HG02759 (cell line): ENCODE data around the gene RAP1B.

Experiments
- ATAC-seq: cut with Tn5 transposase; IDR thresholded peaks from one replicate; pipeline ENCODE4 v1.9.1; 2021; ENCODE audit warnings: mild to moderate bottlenecking, moderate library complexity; ENCODE audit not compliant: unreplicated experiment

The RAP1B gene

DNA sequence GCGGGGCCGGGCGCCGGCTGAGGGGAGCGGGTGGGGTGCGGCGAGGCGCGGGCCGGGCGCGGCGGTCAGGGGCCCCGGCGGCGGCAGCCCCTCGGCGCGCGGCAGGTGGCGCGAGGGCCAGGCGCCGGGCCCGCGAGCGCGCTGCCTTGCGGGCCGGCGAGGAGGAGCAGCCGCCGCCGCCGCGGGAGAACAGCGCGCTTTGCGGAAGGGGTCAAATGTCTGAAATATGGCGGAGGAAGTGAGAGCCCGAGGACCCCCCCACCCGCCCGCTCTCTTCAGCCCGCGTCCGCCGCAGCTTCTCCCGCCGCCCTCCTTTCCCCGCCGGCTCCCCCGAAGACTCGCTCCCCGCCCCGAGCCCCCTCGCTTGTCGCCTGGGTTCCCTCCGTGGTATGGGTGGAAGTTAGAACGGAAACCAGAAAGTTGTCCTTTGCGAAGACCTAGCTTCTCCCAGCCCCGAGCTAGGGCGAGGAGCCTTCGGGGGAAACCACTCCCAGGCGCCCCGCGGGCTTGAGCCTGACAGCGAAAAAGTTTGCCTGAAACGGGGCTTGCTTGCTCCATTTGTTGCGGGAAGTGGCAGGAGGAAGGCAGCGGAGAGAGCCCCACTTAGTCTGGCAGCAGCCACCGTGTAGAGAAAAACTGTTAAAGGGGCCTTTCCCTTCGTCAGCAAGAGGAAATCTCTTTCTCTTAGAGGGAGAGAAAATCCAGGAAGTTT is 551 bp downstream of the RAP1B start:
- peak; percentile 34 for ATAC-seq

DNA sequence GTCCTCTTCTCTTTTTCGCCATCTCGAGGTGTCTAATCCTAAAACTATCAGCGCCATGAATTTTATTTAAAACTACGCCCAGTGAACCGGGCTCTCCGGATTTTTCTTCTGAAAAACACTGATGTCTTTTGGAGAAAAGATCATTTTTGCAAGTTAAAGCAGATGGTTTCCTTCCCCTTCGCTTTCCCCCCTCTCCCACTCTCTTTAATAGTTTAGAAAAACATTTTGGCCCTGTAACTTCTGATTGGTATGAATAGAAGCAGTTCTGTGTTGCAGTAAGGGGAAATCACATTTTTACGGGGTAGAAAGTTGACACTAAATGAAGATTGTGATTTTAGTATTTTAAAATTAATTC is 1.1 kb downstream of the RAP1B start:
- no peak for ATAC-seq

DNA sequence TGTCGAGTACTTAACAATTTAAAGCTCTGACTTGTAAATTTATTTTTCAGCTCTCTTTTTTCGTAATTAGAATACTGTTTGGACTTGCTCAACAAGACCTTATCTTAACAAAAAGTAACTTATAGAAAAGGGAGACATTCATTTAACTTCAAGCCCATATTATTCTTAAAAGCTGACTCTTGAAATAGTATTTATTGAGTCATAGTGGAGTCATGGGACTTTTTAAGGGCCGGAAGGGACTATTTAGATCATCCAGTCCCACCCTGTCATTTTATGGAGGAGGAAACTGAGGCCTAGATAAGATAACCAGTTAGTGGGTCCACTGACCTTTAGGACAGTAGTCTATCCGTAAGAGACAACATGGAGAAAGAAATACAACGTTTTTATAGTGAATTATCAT is 1.5 kb downstream of the RAP1B start:
- ATAC-seq = no peak

DNA sequence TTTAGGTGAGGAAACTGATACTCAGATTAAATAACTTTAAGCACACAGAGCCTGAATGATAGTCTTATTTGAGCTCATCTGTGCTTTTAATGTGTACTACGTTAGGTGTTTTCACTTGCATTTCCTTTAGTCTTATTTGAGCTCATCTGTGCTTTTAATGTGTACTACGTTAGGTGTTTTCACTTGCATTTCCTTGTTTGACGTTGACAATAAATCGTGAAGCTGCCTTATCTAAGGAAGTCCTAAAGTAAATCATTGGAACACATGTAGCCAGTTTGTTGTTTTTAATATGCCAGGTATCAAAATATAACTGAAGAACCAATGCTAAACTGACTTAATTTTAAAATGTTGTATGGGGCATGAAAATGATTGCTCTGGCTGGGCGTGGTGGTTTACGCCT is 2.0 kb downstream of the RAP1B start:
- ATAC-seq = no peak

DNA sequence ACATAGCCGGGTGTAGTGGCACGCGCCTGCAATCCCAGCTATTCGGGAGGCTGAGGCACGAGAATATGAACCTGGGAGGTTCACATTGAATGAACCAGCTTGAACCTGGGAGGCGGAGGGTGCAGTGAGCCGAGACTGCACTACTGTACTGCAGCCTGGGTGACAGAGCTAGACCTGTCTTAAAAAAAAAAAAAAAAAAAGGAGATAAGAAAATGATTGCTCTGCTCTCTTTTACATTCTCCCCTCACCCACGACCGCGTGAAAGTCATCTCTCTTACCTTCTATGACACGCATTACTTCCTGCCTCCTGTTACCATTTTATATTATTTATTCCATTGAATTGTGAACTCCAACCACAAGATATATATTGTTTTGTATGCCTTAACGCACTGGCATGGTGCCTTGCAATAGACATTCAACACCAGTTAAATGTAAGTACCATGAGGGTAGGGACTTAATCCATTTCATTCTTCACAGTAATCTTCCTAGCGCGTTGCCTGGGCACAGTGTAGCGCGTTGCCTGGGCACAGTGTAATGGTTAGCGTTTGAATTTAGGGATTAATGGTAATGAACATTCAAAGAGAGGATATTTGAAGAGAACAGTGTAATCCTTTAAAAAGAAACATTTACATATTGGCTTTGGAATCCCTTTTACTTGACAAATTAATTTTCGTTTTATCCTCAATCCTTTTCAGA is 2.7 kb downstream of the RAP1B start:
- no peak for ATAC-seq

DNA sequence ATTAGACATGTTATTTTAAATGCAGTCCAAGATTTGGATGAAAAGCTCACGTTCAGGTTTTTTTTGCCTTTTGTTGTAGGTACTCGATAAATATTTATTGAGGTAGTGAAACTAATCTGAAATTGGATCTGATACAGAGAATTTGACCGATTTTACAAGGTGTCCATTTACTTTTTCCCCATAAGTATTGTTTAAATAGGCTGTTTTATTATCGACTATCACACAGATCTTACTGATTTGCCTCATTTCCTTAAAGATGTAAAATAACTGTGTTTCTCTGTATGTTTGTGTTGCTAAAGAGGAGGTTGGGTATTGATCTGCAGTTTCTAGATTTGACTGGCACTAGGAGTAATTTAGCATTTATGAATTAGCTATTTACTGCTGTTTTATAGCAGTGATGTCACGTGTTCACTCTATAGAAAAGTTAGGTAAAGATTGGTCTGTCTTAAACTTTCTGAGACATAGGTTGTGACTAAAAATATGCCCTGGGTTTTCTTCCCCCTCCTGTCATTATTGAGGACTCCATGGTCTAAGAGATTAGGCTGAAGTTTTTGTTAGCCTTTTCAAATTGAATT is 3.5 kb downstream of the RAP1B start:
- ATAC-seq = no peak

DNA sequence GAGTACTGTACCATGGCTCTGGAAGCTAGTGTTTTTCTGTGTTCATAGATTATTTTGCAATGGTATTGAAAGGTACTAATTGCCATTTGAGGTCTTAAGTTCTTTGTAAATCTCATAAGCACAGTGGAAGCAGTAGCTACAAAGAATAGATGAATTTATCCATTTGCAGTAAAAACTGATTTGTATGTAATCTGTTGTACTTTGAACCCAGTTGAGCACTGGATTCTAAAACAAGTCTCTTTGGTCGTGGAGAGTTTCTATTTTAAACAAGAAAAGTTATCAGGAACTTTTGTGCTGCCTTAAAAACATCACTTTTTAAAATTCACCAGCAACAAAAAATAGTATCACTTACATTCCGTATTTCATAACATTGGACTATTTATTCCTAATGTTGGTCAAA is 4.1 kb downstream of the RAP1B start:
- ATAC-seq = no peak

DNA sequence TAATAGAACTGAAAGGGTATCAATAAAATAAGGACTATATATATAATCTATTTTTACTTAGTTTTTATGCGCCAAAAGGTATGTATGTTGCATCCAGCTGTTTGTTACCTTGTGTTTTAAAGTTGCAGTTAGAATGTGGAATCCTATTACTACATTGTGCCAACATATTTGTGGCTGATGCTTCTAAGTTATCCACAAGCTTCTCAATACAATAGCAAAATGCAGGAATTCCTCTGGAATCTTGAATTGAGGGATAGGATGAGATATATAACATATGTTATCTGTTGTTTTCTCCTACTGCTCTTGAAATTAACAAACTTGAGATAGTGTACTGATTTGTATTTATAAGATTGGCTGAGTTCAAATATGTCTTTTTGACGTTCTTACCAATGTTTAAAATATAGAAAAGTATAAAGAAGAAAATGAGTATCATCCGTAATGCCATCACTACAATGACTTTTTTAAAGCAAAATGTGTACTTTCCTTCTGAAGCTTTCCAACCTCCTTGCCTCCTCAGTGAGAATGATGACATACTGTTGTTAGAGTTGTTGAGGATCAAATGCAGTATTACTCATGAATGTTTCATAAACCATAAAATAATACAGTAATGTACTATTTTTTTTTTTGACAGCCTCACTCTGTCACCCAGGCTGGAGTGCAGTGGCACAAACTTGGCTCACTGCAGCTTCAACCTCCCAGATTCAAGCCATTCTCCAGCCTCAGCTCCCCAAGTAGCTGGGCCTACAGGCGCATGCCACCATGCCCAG is 6.6 kb downstream of the RAP1B start:
- no peak for ATAC-seq

DNA sequence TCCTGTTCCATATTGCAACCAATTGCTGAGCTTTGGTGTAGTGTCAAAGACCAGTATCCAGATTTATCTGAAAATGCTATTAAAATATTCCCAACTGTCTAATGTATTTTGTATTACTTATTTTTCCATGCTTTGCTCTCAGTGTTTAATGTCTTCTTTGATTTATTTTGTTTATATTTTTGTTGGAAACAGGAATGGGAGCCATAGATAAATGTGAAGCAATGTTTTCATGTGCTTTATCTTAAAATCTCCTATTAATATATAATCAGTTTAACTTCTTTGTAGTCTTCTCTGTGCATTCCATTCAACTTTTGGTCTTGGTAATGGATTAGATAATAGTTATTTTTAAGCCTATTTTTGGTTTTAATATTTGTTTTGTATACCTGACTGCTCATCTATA is 8.8 kb downstream of the RAP1B start:
- no peak for ATAC-seq

DNA sequence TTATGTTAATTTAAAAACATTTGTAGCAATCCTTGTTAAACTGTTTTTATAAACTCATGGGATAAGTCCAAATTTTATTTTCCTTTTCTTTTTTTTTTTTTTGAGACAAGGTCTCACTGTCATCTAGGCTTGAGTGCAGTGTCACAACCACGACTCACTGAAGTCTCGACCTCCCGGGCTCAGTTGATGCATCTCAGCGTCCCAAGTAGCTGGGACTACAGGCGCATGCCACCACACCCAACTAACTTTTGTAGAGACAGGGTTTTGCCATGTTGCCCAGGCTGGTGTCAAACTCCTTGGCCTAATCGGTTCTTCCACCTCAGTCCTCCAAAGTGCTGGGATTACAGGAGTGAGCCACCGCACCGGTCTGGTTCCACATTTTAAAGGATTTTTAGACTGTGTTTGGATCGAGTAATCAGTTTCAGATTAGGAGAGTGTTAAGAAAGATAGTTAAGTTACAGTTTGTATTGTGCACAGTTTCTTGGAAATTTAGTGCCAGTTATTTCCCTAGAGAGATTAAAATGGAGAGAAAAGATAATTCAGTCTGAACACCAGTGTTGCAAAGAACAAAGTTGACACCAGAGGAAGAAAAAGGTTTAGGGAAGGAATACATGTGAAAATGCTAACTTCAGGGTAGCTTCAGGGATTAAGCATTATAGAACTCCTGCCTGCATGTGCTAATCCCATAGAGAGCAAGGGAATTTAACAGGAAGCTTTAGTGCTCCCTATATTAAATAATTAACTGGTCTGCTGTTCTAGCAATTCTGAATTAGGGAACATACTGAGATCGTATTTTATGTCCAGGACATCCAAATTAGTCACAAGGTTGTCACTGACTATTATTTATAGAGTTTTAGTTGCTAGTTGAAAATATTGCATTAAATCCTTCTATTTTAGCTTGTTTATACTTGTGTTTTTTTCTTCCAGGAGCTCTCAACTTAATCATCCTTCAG is 10.1 kb downstream of the RAP1B start:
- no peak for ATAC-seq

DNA sequence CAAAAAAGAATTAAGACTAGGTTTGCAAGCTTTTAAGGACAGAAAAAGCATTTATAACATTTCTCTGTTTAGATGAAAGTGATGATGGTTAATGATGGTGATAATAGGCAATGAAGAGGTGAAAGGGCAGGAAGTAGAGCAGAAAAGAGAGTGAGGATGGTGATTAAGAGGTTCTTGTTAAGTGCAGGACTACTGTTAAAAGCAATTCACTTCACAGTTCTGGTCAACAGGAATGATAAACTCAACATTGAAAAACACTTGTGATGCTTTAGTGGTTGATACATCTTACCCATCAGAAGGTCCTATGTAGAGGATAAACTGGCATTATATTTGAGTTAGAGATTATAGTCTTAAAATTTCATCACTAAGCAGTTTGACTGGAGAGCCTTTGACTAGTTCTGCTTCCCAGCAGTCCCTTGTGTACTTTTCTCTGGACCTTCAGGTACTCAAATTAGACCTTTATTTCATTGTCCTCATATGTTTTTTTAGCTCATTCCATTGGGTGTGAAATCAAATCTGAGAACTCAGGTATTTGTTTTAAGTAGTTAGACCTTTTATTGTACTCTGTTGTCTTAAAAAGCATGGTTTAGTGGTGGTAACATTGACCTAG is 10.9 kb downstream of the RAP1B start:
- ATAC-seq = no peak

DNA sequence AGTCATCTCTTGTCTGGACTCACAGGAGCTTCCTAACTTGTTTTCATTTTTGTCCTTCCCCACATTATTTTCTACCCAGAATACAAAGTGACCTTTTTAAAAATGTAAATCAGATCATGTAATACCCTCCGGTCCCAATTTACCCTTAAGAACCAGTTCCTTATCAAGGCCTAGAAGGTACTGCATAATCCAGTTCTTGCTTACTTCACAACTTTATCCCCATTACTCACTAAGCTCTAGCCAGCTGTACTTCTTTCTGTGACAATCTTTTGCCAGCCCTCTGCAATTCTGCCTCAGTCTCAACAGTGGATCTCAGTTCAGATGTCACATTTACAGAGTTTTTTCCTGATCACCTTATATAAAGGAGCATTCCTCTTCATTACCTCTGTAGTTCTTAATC is 11.6 kb downstream of the RAP1B start:
- ATAC-seq = no peak

DNA sequence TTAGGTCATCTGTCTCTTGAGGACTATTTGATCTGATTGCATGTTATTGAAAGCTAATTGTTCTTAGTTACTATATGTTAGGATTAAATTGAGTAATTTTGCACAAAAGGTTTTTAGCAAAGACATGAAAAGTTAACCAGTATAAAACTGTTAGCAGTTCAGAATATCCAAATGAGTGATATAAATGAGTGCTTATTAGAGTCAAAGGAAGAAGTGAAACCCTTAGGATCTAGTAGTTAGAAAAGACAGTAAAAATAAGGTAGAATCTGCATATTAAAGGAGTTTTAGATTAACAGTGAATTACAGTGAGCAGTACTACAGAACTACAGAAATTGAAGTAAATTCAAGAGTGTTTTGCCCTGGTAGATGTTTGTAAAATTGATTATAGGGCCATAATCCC is 12.4 kb downstream of the RAP1B start:
- ATAC-seq = no peak

DNA sequence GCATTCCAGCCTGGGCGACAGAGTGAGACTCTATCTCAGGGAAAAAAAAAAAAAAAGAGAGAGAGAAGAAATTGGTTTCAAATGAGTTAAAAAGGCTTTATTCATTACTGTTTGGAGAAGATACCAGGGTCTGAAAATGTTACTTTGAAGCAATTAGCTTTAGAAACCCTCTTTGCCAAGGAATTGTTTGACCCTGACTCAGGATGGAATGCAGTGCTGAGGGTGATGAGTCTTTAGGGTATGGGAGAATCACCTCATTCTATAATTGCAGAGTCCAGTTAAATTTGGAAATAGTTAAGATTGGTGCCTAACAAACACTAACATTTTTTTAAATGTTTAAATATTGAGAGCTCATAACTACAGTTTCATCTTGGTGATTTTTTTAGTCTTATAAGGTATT is 13.3 kb downstream of the RAP1B start:
- no peak for ATAC-seq

DNA sequence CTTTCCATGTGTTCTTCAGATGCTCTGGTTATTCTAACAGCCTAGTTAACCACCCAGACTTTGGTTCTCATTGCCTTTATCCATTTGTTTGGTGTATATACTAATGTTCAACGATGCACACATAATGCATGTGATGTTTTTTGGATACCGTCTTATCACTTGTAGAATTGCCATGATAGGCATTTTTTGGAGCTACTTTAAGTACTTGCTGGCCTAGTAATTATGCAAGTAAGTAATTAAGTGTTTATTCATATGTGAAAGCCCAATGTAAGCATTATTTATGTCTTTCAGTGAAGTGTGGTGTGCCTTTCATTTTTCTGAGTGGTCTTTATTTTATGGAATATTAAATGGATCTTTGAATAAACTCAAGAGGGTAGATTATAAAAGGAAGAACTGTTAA is 14.2 kb downstream of the RAP1B start:
- no peak for ATAC-seq

DNA sequence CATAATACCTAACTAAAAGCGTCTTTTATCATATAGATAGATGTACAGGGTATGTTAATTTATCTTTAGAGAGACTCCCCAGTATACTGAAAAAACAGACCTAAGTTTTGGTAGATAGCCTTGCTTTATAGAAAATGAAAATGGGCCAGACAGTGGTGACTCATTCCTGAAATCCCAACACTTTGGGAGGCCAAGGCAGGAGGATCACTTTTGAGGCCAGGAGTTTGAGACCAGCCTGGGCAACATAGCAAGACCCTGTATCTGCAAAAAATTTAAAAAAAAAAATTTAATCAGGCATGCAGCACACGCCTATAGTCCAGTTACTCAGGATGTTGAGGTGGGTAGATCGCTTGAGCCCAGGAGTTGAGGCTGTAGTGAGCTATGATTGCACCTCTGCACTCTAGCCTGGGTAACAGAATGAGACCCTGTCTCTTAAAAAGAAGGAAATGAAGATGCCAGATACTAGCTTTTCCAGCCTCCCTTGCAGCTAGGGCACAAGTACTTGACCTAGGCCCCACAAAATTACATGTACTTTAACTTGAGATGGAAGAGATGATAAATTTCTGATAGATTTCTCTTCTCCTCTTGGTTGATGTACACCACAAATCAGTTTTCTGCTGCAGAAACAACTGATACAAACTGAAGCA is 17.1 kb downstream of the RAP1B start:
- ATAC-seq = no peak

DNA sequence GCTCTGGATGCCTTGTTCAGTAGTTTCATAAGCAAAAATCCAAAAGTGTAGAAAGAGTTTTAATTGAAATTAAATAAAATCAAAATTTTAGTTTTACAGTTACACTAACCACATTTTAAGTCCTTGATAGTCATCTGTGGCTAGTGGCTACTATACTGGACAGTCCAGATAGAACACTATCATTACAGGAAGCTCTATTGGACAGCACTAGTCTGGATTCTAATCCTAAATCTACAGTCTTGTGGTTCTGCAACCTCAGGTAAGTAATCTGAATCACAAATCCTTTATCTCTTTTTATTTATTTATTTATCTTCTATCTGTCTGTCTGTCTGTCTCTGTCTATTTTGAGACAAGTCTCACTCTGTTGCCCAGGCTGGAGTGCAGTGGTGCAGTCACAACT is 18.0 kb downstream of the RAP1B start:
- ATAC-seq = no peak

DNA sequence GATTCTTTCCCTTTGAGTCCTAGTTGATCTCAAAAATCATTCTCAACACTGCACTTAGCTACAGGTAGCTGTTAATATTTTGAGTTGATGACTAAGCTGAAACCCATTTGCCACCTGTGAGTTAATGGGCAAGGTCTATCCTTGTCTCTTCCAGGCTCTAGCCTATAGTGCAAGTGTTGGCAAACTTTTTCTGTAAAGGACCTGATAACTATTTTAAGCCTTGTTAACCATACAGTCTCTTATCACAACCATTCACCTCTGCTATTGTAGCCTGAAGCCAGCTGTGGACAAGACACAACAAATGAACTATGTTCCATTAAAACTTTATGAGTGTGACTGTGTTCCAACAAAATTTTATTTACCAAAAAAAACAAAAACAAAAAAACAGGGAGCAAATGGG is 19.4 kb downstream of the RAP1B start:
- no peak for ATAC-seq

DNA sequence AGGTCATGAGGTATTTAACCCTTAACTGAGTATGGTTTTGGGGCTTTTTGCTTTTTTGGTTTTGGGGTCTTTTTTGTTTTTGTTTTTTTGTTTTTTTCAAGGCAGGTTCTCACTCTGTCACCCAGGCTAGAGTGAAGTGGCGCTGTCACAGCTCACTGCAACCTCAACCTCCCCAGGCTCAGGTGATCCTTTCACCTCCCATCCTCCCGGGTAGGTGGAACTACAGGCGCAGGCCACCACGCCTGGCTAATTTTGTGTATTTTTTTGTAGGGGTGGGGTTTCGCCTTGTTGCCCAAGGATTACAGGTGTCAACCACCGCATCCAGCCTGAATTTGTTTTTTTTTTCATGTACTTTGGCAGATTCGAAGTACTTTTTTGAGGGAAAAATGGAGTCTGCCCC is 19.9 kb downstream of the RAP1B start:
- no peak for ATAC-seq

DNA sequence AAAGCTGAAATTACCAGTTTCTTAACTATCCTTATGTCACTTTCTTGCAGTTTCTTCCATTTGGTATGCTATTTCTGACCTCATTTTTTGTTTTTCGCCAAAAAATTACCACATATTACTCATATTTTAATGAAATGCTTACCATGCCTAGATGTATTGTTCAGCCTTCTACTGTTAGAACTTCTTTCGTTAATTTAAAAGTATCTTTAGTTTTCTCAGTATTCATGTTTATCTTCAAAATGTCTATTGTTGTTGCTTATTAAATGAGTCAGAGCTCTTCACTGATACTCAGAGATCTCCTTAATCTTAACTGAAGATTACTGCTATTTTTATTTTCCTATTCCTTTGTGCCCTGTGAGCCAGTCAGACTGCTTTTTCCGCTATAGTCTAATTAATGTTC is 20.5 kb downstream of the RAP1B start:
- ATAC-seq = no peak
